Stimulated activated CD4-positive, alpha-beta T cell treated with anti-CD3 and anti-CD28 coated beads, Interleukin-12 subunit alpha, Interleukin-12 subunit beta, amount 100 ng/mL, for 4 hours (primary cell): ENCODE results near the gene ZBED5.
"Not testable (repeated sequence)": the region's sequence is repeated elsewhere in the genome, so short reads cannot be mapped to it uniquely, and the experiment has no call there.

Experiments used
- DNase-seq: peaks from one replicate; pipeline ENCODE4 v3.0.0-alpha.2; 2020

The ZBED5 gene

DNA sequence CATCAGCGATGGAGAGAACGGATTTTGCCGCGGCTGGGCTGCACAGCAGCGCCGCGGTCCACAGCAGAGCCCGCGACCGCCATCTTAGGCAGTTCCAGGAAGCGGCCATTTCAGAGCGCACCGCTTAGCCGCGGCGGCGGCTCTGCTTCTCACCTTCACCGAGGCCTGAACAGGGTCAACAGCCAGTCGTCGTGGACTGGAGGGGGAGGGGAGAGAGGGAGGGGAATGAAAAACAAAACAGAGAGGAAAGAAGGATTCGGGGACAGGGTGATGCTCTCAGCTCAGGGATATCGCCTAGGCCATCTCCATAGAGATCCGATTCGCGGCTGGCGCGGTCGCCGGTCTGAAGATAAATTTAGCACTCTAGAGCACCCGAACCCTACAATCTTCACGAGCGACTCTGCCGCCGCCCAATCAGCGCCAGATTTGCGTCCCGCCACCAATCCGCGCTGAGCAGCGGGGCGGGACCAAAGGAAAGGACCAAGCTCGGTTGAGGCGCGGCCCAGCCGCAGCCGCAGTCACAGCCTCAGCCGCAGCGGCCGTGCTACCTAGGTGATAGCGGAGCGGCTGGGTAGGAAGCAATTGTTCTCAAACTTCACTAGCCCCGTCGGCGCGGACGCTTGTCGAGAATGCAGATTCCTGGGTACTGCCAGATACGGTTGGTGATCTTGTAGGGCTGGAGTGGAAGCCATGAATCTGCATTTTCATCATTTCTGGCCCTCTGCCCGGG lies at the start of gene ZBED5:
ZBED5 (minus strand) TSS at position 345 of the 730 bp plus-strand sequence. CDS start 3,108 bp downstream, outside the sequence.
- peak; percentile 91 for DNase-seq

DNA sequence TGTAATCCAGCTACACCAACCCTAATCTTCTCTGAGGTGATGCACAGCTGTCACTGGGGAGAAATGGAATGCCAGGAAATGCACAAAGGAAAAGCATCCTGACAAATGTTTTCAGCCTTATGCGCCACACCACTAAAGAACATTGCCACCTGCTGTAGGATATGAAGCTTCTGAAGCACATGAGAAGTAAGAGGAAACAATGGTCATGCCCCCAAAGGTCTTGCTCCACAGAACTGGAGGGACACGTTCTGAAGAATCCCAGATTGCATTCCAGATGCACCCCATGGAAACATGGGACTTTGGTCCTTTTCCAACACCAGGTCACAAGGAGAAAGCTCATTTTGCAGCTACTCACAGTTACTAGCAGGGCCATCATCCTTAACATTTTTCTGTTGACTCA lies 48.7 kb upstream of the ZBED5 start:
- DNase-seq, result no peak

DNA sequence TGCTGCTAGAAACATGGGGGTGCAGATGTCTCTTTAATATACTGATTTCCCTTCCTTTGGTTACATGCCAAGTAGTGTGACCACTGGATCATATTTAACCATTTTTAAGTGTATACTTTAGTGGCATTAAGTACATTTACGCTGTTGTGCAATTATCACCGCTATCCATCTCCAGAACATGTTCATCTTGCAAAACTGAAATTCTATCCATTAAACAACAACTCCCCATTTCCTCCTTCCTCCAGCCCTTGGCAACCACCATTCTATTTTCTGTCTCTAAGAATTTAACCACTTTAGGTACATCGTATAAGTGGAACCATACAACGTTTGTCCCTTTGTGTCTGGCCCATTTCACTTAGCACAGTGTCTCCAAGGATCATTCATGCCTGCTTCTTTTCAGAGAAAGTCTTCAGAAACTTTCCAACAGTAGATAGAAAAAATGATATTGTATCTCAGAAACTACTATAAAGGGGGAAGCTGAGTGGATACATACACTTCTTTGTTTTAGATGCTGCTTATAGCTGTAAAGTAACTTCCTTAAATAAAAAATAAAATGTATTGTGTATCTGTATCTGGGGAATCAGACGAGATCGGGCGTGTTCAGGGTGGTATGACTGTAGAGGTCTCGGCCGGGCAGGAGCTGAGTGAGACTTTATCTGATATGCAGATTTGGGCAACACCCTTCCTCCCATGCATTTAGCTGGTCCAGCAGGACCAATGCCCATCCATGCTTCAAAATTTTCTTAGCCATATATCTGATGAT lies 44.6 kb upstream of the ZBED5 start:
- no peak for DNase-seq

DNA sequence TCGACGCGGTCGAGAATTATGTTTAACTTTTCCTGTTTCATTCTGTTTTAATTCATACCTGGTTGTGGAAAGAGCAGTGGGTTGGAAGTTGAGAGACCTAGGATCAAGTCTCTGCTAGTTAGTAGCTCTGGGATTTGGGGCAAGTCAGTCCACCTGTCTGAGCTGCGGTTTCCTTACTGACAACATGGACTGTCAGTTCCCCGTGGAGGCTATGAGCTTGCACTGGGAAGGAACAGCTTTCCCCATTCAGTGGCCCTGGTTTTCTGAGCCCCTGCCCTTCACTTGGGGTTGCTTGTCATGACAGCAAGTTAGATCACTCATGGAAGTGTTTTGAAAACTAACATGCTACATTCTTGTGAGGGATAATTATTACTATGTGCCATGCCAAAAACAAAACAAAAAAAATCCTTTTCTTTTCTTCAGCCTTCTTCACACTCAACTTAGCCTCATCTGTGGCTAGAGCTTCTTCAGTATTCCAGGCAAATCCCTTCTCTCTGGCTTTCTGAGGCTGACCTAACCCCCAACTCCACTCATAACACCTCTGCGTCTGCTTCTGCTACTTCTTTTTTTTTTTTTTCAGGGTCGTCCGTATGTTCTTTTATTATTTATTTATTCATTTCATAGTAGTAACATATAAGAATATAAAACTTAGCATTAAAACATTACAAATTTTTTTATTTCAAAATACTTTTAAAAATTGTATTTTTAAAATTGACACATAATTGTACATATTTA lies 43.0 kb upstream of the ZBED5 start:
- no peak for DNase-seq

DNA sequence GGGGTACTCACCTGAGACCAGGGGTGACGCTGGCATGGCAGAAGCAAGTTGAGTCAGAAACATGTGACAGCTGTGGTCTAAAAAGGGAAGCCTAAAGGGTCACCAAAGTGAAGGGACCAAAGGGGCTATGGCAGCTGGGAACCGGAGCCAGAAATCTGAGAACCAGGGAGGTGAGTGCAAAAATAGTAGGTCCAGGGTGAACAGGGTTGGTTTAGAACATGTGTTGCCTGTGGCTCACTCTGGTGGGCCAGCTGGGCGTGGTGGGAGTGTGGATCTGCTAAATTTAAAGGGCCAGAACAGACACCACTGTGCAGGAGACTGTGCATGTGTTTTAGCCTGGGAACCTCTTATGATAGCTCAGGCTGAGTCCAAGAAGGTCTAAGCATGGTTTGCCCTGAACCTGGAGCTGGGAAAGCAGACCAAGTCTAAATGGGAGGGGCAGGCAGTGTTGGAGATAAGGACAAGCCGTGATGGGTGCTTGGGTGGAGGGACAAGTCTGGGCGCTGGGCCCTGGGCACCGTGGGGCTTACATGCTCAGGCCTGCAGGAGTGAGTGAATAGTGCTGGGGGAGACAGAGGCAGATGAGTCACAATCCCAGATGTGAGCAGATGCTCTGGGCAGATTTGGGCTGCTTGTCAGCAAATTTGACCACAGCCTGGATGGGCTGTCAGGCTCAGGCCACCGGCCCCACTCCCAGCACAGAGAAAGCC lies 41.4 kb upstream of the ZBED5 start:
- no peak for DNase-seq

DNA sequence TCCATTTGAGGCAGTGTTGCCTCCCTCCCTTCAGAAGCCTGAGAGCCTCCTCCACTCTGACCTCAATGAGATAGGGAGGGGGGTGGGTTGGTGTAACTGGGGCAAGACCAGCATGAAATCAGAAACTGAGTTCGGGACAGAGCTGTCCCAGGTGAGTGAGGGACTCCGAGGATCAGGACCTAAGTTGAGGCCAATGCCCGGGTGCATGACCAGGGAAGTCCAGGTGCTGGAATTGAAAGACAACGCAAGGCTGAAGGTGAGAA lies 40.8 kb upstream of the ZBED5 start:
- DNase-seq, result no peak

DNA sequence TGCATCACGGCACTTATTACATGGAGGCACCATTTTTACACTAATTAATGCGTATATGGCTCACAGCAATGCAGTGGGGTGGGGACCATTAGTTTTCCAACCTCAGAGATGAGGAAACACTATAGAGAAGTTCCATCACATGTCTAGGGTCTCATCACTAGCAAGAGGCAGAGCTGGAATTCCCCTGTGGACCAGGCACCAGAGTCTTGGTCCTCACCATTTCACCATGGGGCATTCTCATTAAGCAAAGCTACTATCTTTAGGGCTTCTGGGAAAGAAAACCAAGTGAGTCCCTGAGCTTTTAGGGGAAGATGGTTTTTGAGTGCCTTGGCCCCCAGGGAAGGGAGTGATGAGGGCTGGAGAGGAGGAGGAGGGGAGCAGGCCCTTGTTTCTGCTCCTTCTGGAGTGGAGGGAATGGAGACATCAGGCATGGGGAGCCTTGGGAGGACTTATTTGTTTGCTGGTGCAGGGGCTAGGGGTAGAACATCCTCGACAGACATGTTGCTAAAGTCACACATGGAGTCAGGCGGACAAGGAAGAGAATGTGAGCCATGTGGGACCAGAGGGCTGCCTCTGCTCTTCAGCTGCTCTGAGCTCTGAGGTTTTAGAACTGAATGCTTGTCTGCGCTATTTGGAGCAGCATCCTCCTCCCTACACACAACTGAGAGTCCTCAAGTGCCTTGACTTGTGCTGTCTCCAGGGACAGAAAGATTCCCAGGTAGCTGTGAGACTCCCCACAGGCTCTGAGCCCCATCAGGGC lies 40.3 kb upstream of the ZBED5 start:
- no peak for DNase-seq

DNA sequence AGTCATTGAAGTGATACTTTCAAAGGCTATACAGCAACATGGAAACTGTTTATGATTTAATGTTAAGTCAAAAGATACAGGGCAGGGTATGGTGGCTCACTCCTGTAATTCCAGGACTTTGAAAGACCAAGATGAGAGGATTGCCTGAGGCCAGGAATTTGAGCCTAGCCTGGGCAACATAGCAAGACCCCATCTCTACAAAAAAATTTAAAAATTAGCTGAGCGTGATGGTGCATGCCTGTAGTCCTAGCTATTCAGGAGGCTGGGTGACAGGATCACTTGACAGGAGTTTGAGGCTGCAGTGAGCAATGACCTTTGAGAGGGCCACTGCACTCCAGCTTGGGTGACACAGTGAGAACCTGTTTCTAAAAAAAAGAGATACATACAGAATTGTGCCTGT lies 39.3 kb upstream of the ZBED5 start:
- no peak for DNase-seq

DNA sequence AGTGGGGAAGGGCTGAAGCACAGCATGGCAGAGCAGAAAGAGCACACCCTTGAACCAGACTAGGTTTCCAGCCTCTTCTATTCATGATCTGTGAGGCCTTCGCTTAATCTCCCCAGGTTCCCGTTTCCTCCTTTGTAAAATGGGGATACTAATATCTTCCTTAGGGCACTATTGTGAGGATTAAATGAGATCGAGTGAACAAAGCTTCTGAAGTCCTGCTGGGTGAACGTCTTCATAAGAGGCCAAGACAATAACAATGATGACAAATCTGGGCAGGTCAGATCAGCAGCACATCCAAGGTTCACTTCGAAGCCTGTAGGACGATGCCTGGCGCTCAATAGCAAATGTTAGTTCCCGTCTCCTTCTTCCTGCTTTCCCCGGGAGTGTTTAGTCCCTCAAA lies 38.6 kb upstream of the ZBED5 start:
- DNase-seq, result no peak

DNA sequence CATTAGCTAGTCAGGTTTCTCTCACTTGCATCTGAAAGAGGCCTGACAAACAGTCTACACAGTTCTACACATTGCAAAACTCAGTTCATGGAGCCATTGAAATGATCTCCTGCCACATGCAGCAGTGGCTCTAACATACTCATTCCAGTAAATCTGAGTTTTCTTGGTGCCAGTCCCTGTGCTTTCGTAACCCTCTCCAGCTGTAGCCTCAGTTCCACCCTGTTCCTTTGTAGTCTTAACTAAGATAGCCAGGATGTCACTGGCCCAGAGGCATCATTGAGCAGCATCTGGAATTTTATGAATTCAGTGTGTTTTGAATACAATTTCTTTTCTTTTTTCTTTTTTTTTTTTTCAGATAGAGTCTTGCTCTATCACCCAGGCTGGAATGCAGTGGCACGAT lies 37.4 kb upstream of the ZBED5 start:
- DNase-seq, result no peak

DNA sequence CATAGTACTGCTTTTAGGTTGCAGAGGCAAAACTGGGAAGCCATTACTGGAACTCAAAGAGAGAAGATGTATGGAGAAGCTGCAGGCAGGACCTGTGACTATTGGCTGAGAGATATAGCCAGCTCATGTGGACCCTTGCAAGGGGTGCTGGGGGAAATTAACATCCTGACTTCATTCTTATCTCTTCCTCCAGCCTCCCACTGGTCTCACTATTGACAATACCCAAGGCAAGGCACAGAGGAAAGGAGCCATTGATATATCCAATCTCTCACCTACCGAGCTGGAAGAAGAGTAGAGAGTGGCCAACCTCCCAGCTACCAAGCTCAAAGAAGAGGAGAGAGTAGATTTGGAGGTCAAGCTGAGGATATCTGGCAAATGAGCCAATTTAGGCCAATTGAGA lies 36.8 kb upstream of the ZBED5 start:
- no peak for DNase-seq

DNA sequence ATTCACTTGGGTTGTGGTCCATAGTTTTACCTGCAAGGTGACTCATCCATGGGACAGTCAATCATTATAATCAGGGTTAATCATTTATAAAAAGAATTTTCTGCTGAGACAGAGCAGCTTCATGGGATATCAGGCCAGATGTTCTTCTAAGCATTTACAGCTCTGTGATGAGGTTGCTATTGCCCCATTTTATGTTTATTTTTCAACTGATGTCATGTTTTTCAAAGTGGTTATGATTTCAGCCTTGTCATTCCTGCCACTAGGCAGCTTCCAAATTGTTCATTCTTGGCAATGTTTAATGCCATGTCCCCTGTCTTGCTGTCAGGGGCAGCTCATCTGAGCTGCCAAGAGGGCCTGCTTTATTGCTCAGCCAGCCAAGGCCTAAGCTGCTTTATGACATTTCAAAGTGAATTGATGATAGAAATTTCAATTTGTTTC lies 35.9 kb upstream of the ZBED5 start:
- DNase-seq, result no peak

DNA sequence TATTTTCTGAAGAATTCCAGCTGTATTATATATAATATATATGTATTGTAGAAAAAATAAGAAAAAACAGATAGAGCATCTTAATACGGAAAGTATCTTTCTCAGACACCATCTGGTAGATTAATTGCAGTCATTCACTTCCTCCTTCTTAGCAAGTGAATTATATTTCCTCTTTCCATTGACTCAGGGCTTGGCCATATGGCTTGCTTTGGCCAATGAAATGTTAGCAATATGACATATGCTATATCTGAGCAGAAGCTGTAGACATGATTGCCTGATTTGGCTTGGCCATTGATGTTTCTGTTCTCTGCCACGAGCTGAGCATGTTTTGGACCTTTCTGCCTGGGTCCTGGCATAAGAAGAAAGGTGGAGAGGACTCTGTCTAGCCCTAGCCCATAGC lies 34.4 kb upstream of the ZBED5 start:
- no peak for DNase-seq

DNA sequence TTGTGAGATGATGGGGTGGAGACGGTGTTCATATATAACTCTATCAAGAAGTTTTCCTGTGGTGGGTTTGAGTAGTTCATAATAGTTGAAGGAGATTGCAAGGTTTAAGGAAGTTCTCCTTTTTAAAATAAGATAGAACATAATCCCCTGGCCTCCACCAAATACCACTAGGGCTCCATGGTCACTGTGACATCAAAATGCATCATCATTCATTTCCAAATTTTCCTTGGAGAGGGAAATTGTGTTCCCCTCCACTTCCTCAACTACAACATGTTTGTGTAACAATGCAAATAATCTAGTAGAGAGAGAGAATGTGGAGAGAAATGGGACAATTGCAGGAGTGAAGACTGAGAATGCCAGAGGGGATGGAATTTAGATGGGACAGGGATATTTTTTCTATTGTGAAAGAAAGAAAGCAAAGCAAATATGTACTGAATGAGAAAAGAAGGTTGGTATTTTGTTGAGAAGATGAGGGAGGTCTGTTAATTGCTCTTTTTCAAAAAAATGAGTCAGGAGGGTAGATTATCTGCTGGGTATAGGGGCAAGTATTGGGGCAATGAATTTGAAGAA lies 33.4 kb upstream of the ZBED5 start:
- DNase-seq, result no peak

DNA sequence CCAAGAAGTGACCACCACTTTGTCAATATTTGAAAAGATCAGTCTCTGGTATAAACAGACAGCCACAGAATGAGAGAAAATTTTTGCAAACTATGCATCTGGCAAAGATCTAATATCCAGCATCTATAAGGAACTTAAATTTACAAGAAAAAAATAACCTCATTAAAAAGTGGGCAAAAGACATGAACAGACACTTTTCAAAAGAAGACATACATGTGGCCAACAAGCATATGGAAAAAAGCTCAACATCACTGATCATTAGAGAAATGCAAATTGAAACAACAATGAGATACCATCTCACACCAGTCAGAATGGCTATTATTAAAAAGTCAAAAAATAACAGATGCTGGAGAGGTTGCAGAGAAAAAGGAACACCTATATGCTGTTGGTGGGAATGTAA lies 32.2 kb upstream of the ZBED5 start:
- not testable (repeated sequence) for DNase-seq

DNA sequence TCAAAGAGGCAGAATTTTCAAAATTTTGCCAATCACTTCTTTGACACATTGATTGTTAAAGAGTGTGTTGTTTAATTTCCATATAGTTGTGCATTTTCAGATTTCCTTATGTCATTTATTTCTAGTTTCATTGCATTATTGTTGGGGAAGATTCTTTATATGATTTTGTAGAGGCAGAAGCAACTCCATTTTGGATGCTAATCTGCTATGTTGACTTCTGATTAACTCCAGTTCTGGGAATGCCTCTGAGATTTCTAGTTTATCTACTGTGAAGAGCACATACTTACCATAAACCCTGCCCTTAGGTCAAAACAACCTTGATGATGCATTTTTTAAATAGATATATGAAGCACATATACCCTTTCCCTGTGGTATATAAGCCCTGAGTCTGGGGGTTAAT lies 29.5 kb upstream of the ZBED5 start:
- no peak for DNase-seq

DNA sequence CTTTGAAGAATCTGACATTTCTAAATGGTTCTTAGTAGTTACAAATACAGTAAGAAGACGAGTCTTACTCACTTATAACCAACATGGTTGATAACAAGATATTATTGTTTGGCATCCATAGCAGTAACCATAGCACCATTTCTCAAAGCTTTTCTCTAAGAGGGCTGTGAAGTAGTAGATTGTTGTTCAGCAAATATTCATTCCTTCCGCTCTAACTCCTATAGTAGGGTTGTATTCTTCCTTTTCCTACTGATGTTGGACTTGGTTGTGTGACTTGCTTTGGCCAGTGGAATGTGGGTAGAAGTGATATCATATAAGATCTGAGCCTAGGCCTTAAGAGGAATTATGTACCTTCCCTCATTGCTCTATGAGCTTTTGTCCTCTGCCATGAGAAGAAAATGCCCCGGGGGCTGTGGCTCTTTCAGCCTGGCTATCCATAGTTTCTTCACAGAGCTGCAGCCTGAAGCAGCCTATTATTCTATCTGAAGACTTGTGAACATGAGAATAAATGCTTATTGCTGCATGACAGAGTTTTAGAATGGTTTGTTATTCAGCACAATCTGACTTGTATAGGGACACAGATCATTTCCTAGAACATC lies 28.9 kb upstream of the ZBED5 start:
- DNase-seq, result no peak

DNA sequence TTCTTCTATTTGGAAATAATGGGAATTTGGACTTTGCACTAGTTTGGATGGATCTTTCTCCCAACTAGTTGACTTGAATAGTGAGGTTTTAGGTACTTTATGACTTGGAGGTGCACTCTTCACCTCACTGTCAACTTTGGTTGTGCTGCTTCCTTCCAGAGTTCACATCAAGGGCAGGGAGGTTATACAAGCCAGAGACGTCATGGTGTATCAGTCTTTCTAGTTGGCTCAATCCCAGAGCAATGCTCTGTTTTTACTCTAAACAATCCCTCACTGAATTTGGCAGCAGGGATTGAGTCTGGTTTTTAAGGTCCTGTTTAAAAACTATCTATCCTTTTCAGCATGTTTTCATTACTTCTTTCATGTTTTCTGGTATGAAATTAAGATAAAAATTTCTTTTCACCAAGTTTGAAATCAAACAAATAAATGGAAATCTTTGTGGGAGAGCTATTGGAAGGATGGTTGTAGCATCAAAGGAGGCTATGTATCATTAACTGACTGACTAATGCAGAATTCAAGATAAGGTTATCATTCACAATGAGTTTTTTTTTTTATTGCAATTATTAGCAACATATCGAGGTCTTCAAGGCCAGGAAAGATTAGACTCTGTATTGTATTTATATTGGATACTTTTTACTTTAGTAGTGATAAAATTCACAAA lies 28.0 kb upstream of the ZBED5 start:
- DNase-seq, result no peak

DNA sequence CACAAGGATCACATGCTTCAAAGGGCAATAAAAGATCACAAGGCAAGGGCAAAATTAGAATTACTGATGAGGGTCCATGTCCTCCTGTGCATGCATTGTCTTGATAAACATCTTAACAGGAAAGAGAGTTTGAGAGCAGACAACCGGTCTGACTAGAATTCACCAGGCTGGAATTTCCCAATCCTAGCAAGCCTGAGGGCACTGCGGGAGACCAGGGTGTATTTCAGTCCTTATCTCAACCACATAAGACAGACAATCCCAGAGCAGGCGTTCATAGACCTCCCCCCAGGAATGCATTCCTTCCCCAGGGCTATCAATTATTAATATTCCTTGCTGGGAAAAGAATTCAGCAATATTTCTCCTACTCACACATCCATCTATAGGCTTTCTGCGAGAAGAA lies 26.4 kb upstream of the ZBED5 start:
- not testable (repeated sequence) for DNase-seq

DNA sequence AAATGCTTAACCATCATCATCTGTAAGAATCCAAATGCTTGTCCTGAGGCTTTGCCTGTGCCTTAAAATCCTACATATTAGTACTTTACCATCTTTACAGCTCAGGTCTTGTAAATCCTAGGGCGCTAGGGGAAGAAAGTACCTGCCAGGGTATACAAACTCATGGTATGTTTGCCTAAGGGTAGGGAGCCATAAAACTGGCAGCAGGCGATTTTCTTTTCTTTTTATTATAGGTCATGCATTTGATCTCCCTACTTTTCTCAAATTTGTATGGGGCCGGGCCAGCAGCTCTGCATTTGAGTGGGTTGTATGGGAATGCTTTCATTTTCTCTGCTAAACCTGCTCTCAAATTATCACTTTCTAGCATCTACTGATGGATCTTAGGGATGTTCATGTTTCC lies 24.0 kb upstream of the ZBED5 start:
- no peak for DNase-seq
